Choroid plexus epithelial cell (primary cell): Measurements from ENCODE around the gene ZFHX3.
A peak's percentile ranks its signal among the peaks of the same experiment; 100 is the strongest.

Experiments
- DNase-seq: peaks from one replicate; pipeline ENCODE4 v3.0.0-alpha.2; 2010; ENCODE audit warnings: low read depth
- H3K4me3 ChIP-seq: 2 replicates; pipeline ENCODE4 v1.5.1; 2011; ENCODE audit warnings: low read depth, mild to moderate bottlenecking, control low read depth, low read length, moderate library complexity
- TF ChIP-seq, protein P1 (sequence below): conservative IDR thresholded peaks from 2 replicates; pipeline ENCODE4 v1.5.1; 2011; ENCODE audit warnings: low read depth, mild to moderate bottlenecking, control low read depth, inconsistent platforms, low read length, moderate library complexity

Gene ZFHX3

DNA sequence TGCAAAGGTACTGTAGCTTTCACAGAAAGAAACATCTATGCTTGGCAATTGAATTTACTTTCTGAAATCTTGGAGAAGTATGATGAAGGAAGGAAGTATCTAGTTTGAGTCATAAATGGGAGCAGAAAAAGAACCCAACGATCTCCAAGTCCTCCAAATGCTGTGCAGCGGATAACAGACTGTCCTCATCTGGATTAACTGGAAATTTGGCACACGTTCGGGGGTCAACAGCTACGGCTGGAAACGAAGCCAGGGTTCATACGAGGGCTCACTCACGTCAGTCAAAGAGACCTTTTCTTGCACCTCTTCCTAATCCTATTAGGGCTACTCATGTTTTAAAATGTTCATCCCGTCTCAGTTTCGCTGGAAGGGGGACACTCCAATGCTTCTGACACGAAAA lies 152.0 kb downstream of the ZFHX3 start:
- H3K4me3 ChIP-seq, result no peak overlapping the region
- DNase-seq, result no peak
- TF ChIP-seq, protein P1, sequence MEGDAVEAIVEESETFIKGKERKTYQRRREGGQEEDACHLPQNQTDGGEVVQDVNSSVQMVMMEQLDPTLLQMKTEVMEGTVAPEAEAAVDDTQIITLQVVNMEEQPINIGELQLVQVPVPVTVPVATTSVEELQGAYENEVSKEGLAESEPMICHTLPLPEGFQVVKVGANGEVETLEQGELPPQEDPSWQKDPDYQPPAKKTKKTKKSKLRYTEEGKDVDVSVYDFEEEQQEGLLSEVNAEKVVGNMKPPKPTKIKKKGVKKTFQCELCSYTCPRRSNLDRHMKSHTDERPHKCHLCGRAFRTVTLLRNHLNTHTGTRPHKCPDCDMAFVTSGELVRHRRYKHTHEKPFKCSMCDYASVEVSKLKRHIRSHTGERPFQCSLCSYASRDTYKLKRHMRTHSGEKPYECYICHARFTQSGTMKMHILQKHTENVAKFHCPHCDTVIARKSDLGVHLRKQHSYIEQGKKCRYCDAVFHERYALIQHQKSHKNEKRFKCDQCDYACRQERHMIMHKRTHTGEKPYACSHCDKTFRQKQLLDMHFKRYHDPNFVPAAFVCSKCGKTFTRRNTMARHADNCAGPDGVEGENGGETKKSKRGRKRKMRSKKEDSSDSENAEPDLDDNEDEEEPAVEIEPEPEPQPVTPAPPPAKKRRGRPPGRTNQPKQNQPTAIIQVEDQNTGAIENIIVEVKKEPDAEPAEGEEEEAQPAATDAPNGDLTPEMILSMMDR, result no peak

DNA sequence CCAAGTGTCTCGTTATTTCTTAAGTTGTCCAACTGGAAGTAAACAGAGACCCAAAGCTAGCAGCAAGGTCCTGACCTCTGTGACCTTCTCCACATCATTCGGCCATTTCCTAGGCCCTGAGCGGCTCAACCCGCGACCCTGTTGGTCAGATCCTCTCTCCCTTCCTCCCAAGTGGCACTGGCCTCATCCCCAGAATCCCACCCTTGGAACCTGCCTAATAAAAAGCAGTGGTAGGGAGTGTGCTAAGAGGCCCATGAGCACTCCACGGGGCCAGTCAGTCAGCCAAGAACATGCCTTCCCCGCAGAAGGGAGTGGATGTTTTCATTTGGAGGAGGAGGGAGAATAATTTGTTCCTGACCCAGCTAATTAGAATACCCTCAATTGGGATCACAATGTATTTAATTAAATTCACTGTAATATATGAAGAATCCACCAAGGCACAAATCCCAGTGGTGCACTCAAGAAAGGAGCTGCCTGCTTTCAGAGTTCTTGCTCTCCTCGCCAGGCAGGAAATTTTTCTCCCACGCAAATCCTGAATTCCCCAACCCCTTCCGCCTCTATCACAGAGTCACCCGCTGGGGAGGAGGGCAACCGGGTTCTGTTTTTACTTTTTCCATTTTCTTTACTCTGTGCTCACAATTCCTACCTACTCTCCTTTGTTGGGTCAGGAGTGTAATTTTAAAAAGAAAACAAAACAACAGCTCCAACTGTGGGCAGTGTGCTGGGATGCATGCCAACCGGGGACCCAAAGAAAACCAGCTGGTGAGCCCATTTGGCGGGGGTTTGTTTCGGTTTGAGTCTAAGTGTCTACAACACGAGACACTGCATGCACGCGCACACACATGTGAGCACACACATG lies 153.4 kb downstream of the ZFHX3 start:
- TF ChIP-seq, protein P1, result no peak
- H3K4me3 ChIP-seq, result no peak overlapping the region
- DNase-seq, result peak; percentile 48

DNA sequence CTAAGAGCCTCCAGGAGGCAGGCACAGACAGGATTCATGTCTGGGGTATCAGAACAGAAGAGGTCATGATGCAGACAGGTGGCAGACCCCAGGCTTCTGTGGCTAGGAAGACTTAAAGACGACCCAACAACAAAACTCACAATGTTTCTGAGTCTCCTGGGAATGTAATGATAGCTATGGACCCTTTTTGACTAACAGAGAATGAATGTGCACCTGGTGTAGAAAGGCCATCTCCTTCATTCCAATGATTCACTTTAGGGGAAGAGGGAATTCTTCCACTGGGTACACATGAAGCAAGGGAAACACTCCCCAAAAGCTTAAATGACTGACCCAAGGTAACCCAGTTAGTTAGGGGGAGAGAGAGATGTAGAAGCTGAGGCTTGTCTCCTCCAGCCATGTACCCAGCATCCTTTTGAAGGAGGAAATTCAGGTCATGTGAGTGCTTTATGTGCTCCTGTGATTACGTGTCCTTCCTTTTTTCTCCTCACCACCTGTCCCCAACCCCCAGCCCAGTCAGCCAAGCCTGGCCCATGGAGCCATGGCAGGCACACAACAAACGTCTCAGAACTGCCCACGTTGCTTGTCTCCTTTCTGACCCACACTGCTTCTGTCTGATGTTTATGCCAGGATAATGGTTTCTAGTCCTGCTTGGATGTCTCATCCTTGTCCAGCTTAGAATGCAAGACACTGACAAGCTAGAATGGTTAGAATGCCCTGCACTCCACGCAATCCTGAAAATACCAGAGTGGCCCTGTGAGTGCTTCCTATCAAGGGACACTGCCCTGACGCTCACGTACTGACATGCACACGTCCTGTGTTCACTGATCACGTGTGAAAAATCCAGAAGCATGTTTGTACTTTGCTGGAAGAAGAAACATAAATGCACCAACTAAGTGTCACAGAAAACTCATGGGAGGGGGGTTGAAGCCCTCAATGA lies 156.4 kb downstream of the ZFHX3 start:
- TF ChIP-seq, protein P1, result no peak
- DNase-seq, result no peak
- no peak overlapping the region for H3K4me3 ChIP-seq

DNA sequence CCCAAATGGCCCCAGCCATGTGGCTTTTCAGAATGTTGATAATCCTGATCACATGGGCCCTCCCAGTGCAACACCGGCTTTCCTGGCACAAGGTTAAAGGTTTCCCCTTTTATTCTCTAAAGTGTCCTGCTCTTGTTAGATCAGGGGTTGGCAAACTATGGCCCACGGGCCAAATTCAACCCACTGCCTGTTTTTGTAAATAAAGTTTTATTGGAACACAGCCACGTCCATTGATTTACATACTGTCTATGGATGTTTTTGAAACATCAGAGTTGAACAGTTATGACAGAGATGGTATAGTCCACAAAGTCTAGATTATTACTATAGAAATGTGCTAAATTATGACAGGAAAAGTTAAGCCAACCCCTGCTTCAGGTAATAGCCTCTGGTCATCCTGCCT lies 157.3 kb downstream of the ZFHX3 start:
- DNase-seq, result no peak
- no peak overlapping the region for H3K4me3 ChIP-seq
- TF ChIP-seq, protein P1, result no peak

DNA sequence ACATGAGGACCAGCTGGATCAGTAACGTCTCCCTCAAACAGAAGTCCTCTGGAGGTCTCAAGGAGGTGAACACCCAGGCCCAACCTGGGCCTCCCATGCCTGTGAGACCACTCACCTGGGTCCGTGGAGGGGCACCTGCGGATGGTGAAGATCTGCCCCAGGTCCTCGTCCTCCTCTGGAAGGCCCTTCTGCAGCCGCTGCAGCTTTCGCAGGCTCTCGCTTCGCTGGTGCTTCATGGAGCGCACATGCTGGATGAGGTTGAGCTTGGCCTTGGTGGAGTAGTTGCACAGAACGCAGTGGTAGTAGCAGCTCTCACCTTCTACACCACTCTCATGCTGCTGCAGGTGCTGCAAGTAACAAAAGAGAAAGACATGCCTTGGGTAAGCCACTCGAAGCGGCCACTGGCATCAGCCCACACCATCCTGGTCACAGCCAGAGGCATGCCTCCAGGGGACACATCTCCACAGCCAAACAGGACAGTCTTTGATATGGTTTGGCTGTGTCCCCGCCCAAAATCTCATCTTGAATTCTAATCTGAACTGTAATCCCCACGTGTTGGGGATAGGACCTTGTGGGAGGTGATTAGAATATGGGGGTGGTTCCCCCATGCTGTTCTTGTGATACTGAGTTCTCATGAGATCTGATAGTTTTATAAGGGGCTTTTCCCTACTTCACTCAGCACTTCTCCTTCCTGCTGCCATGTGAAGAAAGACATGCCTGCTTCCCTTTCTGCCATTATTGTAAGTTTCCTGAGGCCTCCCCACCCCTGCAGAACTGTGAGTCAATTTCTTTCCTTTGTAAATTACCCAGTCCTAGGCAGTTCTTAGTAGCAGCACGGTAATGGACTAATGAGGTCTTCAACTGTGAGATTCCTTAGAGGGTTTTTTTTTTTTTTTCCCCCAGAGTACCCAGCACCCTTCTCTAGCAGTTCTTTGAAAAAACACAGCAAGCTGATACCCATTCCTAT lies 158.0 kb downstream of the ZFHX3 start:
- TF ChIP-seq, protein P1, result no peak
- H3K4me3 ChIP-seq, result no peak overlapping the region
- no peak for DNase-seq

DNA sequence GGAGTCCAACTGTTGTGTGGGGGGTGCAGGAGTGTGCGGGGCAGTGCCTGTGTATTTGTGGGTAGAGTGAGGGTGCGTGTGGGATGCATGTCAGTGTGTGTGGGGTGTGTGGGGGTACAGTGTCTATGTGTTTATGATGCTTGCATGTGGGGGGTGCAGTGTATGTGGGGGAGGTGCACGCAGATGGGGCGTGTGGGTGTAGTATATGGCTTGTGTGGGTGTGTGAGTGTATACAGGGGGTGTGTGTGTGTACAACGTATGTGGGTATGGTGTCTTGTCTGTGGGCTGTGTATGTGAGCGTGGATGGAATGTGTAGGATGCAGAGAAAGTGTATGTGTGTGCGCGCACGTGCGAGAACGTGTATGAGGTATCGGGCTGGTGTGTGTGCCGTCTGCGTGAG lies 160.4 kb downstream of the ZFHX3 start:
- H3K4me3 ChIP-seq, result no peak overlapping the region
- TF ChIP-seq, protein P1, result no peak
- no peak for DNase-seq
